OCI-LY1 (cell line): Measurements from ENCODE around the gene TLCD3B.

Experiments used
- CTCF ChIP-seq: fragments of 200-600 bp; sonication (generic), shearing (Covaris generic); IDR thresholded peaks from 2 replicates; pipeline ENCODE4 v1.5.1; 2017; ENCODE audit warnings: mild to moderate bottlenecking, antibody characterized with exemption, low read length, moderate library complexity, mixed read lengths
- EZH2 ChIP-seq: fragments of 200-600 bp; sonication (generic), shearing (Covaris generic); IDR thresholded peaks from 2 replicates; pipeline ENCODE4 v1.8.0; 2017; ENCODE audit warnings: borderline replicate concordance, mixed run types, mild to moderate bottlenecking, antibody characterized with exemption, low read length, moderate library complexity, mixed read lengths

DNA sequence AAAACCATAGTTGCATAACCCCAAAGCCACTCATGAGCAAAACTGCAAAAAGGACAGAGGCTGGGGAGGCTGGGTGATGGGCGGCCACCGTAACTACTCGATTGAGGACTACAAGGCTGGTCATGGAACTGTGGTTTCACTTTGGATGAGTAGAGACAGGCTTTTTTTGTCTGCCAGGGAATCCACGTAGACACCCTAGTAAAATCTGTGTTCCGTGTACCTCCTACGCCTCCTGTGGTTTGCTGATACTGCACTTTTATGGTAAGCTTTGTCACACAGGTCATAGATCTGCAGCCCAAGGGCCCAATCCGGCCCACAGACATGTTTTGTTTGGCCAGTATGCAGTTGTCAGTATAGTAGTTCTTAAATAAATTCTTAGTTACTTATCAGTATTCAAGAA is 2.2 kb upstream of the TLCD3B start:
- no peak for TF ChIP-seq CTCF
- no peak for TF ChIP-seq EZH2
